SU-DHL-6 (cell line): Measurements from ENCODE around the gene ZNF14.

ENCODE experiments used
- H2AFZ ChIP-seq: fragments of 200-600 bp; sonication (generic); 2 replicates; pipeline ENCODE4 v1.6.1; 2014; ENCODE audit warnings: low read depth, mild to moderate bottlenecking, moderate library complexity, mixed read lengths, antibody characterized with exemption, low read length; ENCODE audit not compliant: severe bottlenecking
- H3F3A ChIP-seq: fragments of 200-600 bp; shearing (Covaris generic); 2 replicates; pipeline ENCODE4 v1.6.0; 2016; ENCODE audit warnings: antibody characterized with exemption, mild to moderate bottlenecking; ENCODE audit not compliant: insufficient read depth
- H3K27ac ChIP-seq: fragments of 200-600 bp; sonication (generic); 2 replicates; pipeline ENCODE4 v1.5.1; 2016; ENCODE audit warnings: low read depth, mild to moderate bottlenecking, low read length, moderate library complexity, mixed read lengths
- H3K27me3 ChIP-seq: fragments of 200-600 bp; sonication (generic), shearing (Covaris generic); 2 replicates; pipeline ENCODE4 v1.6.0; 2014; ENCODE audit warnings: mild to moderate bottlenecking, low read length
- H3K36me3 ChIP-seq: fragments of 200-600 bp; sonication (generic); 2 replicates; pipeline ENCODE4 v1.6.1; 2014; ENCODE audit warnings: mild to moderate bottlenecking, low read length, mixed read lengths
- H3K4me2 ChIP-seq: fragments of 300-600, 200-600 bp; shearing (Covaris generic), sonication (generic); 2 replicates; pipeline ENCODE4 v1.6.0; 2014; ENCODE audit warnings: low read length, low read depth, mild to moderate bottlenecking; ENCODE audit not compliant: poor library complexity, severe bottlenecking
- H3K4me3 ChIP-seq: fragments of 200-600 bp; sonication (generic); 2 replicates; pipeline ENCODE4 v1.5.1; 2014; ENCODE audit warnings: antibody characterized with exemption, low read length, mild to moderate bottlenecking, mixed read lengths; ENCODE audit not compliant: insufficient read depth, poor library complexity, severe bottlenecking
- H3K79me2 ChIP-seq: fragments of 200-600 bp; sonication (generic); 2 replicates; pipeline ENCODE4 v1.6.1; 2014; ENCODE audit warnings: mild to moderate bottlenecking, low read length, moderate library complexity; ENCODE audit not compliant: insufficient read depth
- H3K9ac ChIP-seq: fragments of 200-600 bp; sonication (generic); 2 replicates; pipeline ENCODE4 v1.7.0; 2014; ENCODE audit warnings: mild to moderate bottlenecking, low read length
- H3K9me2 ChIP-seq: fragments of 200-600 bp; sonication (generic); replicated peaks from 2 replicates; pipeline ENCODE4 v1.6.1; 2014; ENCODE audit warnings: low read length; ENCODE audit not compliant: insufficient read depth
- H3K9me3 ChIP-seq: fragments of 200-600 bp; sonication (generic); 2 replicates; pipeline ENCODE4 v1.6.1; 2014; ENCODE audit warnings: low read length, mixed read lengths; ENCODE audit not compliant: insufficient read depth
- H4K20me1 ChIP-seq: fragments of 200-600 bp; sonication (generic); 2 replicates; pipeline ENCODE4 v1.6.1; 2014; ENCODE audit warnings: low read depth, mild to moderate bottlenecking, antibody characterized with exemption, low read length, moderate library complexity, mixed read lengths
- EZH2phosphoT487 ChIP-seq: fragments of 200-600 bp; sonication (generic), shearing (Covaris generic); conservative IDR thresholded peaks from 2 replicates; pipeline ENCODE4 v1.6.1; 2018; ENCODE audit warnings: mild to moderate bottlenecking, antibody characterized with exemption, low read length, moderate library complexity, mixed read lengths
- TF ChIP-seq, protein P1 (sequence below): fragments of 200-600 bp; sonication (generic); IDR thresholded peaks from one replicate; pipeline ENCODE4 v1.5.1; 2017; ENCODE audit warnings: antibody characterized with exemption, mild to moderate bottlenecking, low read length, moderate library complexity; ENCODE audit not compliant: insufficient read depth, poor library complexity, severe bottlenecking

The ZNF14 gene

DNA sequence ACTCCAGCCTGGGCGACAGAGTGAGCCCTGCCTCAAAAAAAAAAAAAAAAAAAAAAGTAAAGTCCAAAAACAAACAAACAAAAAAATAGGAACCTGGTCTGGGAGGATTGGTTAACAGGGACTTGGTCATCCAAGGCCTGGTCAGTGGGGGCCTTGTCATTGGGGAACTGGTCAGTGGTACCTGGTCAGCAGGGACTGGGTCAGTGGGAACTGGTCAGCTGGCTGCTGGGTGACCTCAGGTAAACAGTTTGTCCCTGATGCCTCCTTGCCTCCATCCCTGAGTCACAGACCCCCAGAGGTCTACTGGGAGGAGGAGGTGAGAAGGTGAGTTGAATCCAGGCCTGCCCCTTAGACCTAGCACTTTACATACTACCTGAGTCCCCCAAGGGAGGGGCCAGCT, 5.7 kb upstream of the ZNF14 start:
- no peaks in the 10 kb centered on the region for H3K36me3 ChIP-seq
- no peak overlapping the region for H3K4me3 ChIP-seq
- no peaks in the 10 kb centered on the region for H3K9me3 ChIP-seq
- H3K79me2 ChIP-seq: no peaks in the 10 kb centered on the region
- H3F3A ChIP-seq: no peaks in the 10 kb centered on the region
- H3K4me2 ChIP-seq: no peak overlapping the region
- no peak overlapping the region for H2AFZ ChIP-seq
- TF ChIP-seq, protein P1, sequence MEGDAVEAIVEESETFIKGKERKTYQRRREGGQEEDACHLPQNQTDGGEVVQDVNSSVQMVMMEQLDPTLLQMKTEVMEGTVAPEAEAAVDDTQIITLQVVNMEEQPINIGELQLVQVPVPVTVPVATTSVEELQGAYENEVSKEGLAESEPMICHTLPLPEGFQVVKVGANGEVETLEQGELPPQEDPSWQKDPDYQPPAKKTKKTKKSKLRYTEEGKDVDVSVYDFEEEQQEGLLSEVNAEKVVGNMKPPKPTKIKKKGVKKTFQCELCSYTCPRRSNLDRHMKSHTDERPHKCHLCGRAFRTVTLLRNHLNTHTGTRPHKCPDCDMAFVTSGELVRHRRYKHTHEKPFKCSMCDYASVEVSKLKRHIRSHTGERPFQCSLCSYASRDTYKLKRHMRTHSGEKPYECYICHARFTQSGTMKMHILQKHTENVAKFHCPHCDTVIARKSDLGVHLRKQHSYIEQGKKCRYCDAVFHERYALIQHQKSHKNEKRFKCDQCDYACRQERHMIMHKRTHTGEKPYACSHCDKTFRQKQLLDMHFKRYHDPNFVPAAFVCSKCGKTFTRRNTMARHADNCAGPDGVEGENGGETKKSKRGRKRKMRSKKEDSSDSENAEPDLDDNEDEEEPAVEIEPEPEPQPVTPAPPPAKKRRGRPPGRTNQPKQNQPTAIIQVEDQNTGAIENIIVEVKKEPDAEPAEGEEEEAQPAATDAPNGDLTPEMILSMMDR: no peak
- no peak for TF ChIP-seq EZH2phosphoT487
- H3K27me3 ChIP-seq: no peaks in the 10 kb centered on the region
- H3K27ac ChIP-seq: no peak overlapping the region
- H3K9ac ChIP-seq: no peak overlapping the region
- H3K9me2 ChIP-seq: no peaks in the 10 kb centered on the region
- H4K20me1 ChIP-seq: no peaks in the 10 kb centered on the region

- Histone ChIP-seq H3K9me3 (no peaks in the 10 kb centered on the region), H2AFZ (no peak overlapping the region)
These were observed 4.8 kb upstream of the ZNF14 start for GRCh38 chr19:19737559-19738332.

GRCh38 chr19:19721896-19722295, 11.0 kb downstream of the ZNF14 start:
- Histone ChIP-seq H3K27me3 (no peaks in the 10 kb centered on the region), H2AFZ (no peak overlapping the region), H3K9me3 (peaks cover 53% of the 10 kb centered on the region; the same call in 1 of the 2 replicates), H4K20me1 (no peaks in the 10 kb centered on the region), H3K79me2 (peaks cover 54% of the 10 kb centered on the region), H3K4me2 (no peak overlapping the region), H3F3A (no peaks in the 10 kb centered on the region), H3K9me2 (no peaks in the 10 kb centered on the region), H3K36me3 (peaks cover 27% of the 10 kb centered on the region; the same call in 1 of the 2 replicates), H3K4me3 (no peak overlapping the region), H3K9ac (no peak overlapping the region), H3K27ac (no peak overlapping the region)
- TF ChIP-seq EZH2phosphoT487: no peak
- TF ChIP-seq, protein P1: no peak

More at GRCh38 chr19:19737559-19738332, 4.8 kb upstream of the ZNF14 start:
- H3K36me3 ChIP-seq: no peaks in the 10 kb centered on the region
- no peak overlapping the region for H3K4me2 ChIP-seq
- no peak overlapping the region for H3K9ac ChIP-seq
- H3K27ac ChIP-seq: no peak overlapping the region
- no peaks in the 10 kb centered on the region for H4K20me1 ChIP-seq
- no peaks in the 10 kb centered on the region for H3K27me3 ChIP-seq
- H3K9me2 ChIP-seq: no peaks in the 10 kb centered on the region
- H3F3A ChIP-seq: no peaks in the 10 kb centered on the region
- peaks cover 1% of the 10 kb centered on the region for H3K79me2 ChIP-seq
- H3K4me3 ChIP-seq: no peak overlapping the region
- no peak for TF ChIP-seq EZH2phosphoT487
- TF ChIP-seq, protein P1: no peak
